GM10847 (cell line): ENCODE data around the gene MCM5.

Experiments
- POLR2A ChIP-seq: IDR thresholded peaks from 2 replicates; pipeline ENCODE4 v1.6.1; 2011; ENCODE audit not compliant: insufficient read length; ENCODE audit errors: extremely low read depth

The MCM5 gene

DNA sequence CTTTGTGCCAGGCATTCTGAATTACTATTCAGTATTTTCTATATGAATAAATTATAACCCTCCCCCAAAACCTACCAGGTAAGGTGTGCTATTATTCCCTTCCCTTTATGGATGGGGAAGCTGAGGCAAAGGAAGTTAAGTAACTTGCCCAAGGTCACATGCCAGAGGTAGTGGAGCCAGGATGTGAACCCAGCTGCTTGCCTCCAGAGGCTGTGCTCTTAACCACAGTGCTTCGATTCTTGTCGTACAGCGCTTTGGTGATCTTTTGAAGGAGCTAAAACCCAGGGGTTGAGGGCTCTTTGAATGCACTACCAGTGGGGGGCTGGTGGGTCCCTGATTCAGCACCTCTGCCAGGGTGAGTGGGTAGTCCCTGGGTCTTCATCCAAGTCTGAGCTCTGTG lies 18.8 kb downstream of the MCM5 start:
- no peak for TF ChIP-seq POLR2A

DNA sequence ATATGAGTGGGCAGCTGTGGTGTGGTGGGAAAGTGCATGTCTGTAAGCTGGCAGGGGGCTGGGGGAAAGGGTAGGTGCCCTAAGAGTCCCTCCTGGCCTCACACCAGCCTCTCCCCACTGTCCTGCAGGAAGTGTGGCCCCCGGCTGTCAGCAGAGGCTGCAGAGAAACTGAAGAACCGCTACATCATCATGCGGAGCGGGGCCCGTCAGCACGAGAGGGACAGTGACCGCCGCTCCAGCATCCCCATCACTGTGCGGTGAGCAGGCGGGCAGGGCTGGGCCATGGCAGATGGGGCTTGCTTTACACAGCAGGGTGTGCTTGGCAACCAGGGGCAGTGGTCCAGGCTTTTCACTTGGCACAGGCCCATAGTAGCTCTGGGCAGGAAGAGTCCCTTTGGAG lies 19.8 kb downstream of the MCM5 start:
- TF ChIP-seq POLR2A: no peak

DNA sequence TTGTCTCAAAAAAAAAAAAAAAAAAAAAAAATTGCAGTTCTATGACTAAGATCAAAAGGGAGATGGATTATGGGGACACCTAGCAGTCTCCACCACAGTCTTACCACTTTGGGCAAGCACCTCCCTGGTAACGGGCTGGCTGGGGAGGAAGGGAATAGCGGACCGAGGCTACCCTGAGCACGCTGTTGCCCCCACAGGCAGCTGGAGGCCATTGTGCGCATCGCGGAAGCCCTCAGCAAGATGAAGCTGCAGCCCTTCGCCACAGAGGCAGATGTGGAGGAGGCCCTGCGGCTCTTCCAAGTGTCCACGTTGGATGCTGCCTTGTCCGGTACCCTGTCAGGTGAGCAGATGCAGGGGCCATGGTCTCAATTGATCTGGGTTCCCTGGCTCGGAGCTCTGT lies 21.2 kb downstream of the MCM5 start:
- TF ChIP-seq POLR2A: no peak

DNA sequence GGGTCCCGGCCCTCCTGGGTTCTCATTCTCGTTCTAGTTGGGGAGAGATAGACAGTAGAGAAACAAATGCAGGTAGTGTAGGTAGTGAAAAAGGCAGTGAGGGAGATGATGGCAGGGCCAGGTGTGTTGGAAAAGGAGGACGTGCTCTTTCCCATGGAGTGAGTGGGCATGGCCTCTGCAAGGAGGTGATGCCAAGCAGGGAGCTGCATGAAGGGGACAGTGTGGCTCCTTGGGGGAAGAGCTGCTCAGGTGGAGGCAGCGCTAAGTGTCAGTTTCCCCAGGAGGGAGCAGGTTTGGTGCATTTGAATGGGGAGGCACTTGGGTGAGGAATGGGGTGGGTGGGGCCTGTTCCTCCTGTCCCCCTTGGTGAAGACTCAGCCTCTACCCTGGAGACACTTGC lies 22.2 kb downstream of the MCM5 start:
- TF ChIP-seq POLR2A: no peak

DNA sequence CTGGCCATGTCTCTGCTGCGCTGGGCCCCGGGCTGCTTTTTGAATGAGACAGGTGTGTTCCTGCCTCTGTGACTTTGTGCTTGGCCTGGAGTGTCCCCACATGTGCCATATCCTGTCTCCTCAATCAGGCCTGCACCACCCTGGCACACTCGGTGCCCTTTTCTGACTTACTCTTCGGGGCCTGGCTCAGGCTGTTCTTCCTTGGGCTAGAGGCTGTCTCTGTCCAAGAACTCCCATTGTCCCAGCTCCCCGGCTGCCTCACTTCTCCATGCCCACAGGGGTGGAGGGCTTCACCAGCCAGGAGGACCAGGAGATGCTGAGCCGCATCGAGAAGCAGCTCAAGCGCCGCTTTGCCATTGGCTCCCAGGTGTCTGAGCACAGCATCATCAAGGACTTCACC lies 23.0 kb downstream of the MCM5 start:
- no peak for TF ChIP-seq POLR2A

DNA sequence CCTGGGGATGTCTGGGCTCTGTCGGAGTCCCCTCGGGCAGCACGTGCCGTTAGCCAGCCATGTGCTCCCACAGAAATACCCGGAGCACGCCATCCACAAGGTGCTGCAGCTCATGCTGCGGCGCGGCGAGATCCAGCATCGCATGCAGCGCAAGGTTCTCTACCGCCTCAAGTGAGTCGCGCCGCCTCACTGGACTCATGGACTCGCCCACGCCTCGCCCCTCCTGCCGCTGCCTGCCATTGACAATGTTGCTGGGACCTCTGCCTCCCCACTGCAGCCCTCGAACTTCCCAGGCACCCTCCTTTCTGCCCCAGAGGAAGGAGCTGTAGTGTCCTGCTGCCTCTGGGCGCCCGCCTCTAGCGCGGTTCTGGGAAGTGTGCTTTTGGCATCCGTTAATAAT lies 24.1 kb downstream of the MCM5 start:
- TF ChIP-seq POLR2A: no peak

DNA sequence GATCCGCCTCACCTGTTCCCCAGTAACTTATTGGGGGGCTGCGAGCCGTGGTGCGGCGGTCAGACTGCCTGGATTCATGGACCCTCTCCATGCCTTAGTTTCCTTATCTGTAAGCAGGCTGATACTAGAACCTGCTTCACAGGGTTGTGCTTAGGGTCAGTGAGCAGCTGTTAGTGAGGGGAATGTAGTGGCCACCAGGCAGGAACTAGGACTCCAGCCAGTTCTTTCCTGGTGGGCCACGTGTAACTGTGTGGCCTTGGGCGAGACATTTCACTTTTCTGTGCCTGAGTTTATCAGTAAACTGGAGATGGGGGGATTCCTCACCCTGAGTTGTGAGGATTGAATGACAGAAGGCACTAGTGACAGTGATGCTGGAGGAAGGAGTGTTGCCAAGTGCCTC lies 24.8 kb downstream of the MCM5 start:
- no peak for TF ChIP-seq POLR2A

DNA sequence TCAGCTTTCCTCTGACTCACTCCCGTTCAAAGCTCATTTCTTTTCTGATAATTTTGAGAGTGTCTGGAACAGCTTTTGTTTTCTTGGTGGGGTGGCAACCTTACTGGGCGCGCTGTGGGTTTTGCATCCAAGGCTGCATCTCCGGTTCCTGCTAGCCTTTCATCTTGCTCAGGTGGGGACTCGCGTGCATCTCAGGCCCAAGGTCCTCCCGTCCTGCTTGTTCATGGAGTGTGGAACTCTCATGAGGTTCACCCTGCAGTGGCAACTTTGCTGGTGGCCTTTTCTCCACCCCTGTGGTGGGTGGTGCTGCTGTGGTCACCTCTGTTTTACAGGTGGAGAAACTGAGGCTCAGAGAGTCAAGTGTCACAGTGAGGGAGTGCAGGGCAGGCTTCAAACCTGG lies 25.6 kb downstream of the MCM5 start:
- no peak for TF ChIP-seq POLR2A

DNA sequence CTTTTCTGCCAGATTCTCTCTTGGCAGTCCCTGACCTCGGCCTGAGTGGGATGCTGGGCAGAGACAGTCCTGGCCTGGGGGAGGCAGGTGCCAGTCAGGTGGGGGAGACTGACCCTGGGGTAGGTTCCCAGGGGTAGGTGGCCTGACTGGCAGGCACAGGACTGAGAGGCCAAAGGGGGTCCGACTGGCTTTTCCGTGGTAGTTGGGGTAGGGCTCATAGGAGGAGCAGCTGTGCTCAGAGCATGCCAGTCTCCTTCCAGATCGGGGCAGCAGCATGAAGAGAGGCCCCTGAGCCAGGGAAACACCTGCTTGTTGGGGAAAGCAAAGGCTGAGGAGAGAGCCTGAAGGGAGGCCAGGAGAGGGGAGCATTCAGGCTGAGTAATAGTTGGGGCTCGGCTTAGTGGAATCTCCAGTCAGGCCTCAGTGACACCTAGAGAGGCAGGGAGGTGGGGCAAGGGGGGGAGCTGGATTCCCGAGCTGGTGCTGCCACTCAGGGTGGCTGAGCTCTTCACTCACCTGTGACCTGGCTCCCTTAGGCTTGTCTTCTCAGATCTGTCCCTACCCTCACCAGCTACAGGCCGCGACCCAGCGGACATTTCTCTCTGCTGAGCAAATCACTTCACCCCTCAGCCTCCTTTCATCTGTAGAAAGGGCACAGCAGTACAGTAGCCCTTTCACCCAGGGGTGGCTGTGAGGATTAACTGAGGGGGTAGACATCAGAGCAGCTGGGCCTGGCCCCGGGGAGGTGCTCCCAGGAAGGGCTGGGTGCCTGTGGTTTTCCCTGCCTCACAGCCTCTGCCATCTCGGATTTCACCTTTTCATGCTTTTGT lies 26.2 kb downstream of the MCM5 start:
- TF ChIP-seq POLR2A: no peak

DNA sequence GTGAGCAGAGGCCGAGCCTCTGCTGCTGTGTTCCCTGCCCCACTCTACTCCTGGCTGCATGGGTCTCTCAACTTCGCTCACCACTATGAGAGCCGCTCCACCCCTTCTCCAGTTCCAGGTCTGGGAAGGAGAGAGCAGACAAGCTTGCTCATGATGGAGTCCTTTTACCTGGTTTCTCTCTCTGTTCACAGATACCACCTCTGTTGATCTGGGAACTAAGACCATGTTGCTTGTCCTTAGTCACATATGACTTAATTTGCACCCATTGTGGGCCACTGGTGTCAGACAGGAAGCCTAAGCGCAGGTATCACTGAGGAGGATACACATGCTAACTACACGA lies 26.8 kb downstream of the MCM5 start:
- no peak for TF ChIP-seq POLR2A

DNA sequence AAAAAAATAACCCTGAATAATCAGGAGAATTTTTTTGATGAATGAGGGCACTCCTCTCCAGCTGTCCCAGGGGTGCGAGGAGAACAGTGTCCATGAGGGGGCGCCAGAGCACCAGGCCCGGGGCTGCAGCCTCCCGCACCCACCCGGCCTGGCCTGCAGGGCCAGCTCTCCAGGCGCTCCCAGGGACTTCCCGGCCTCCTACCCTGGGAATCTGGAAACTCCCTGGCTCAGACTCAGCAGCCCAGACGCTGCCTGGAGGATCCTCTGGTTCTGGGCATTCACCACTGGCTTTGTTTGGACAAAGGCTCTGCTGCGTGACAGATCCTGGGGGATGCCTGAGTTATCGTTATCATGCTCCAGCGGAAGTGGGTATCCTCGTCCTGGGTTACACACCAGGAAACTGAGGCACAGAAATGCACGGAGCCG lies 31.0 kb downstream of the MCM5 start:
- no peak for TF ChIP-seq POLR2A

DNA sequence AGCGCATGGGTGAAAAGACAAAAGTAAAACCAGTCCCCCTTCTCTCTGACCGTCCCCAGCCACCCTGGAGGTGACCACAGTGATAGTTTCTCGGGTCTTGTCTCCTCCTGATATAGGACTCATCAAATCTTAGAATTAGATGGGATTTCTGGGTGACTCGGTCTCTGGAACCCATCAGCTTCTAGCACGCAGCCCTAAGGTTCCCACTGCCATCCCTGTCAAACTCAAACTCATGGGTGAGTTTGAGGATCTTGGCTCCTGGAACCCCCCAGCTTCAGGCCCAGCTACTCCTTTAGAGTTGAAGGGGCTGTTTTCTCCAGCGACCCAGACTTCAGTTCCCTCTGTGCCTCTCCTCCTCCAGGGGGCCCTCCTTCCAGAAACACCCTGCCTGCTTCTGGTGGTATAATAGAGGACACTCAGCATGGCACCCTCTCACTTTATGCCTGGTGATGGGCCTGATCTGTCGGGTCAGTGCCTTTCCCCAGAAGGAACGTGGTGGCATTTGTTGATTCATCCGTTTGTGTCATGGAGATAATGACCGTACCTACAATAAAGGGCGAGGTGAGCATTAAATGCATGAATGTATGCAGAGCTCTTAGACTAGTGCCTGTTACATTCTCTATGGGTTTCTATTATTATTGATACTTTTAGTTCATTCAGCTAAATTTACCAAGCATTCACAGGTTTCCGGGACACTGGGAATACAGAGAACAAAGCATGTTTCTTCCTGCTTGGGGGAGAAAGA lies 31.7 kb downstream of the MCM5 start:
- TF ChIP-seq POLR2A: no peak

DNA sequence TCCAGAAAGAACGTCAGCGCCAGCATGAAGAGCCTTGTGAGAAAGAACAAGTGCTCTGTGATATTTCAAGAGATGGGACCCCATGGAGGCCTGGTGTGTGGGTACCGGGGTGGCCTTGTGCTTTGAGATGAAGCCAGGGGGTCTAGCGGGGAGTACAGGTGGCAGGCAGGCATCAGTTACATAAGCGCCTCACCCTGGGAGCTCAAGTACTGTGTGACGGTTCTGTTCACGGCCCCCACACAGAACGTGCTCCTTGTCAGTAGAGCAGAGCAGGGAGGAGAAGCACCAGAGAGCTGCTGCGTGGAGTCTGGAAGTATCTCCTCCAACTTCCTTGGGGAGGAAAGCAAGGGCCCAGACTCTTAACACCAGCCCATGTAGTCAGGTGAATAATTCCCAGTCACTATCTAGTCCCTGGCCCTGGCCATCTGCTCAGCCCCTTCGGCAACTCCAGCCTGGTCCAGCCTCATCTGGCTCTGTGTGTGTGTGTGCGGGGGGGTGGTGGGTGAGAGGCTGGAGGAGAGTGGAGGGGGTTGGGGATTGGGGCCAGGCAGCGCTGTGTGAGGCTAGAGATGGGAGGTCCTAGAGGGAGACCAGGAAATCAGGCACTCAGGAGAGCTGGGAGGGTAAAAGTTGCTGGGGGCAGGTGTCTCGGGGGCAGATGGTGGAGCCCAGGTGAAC lies 32.4 kb downstream of the MCM5 start:
- TF ChIP-seq POLR2A: no peak

DNA sequence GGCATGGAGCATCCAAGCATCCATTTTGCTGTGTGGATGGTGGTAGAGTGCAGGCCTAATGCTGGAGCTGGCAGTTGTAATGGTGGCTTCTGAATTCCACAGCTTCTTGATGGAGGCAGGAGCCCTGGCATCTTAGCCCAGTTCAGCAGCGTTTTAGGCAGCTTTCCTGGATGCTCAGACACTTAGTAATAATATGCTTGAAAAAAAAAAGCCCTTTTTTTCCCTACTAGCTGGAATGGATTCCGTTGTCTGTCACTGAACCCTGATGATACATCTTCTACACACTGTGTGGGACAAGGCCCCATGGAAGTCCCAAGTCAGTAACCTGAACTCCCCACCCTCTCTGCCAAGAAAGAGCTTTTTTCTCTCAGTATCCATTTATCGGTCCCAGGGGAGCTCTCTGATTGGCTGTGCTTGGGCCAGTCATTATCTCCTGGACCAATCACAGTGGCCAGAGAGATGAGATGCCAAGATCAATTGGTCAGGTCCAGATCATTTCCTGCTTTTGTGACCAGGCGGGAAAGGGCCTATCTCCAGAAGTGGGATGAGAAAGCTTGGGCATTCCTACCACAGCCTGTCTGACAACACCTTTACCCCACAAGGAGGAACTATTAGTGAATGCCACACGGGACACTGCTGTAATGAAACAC lies 34.2 kb downstream of the MCM5 start:
- no peak for TF ChIP-seq POLR2A

DNA sequence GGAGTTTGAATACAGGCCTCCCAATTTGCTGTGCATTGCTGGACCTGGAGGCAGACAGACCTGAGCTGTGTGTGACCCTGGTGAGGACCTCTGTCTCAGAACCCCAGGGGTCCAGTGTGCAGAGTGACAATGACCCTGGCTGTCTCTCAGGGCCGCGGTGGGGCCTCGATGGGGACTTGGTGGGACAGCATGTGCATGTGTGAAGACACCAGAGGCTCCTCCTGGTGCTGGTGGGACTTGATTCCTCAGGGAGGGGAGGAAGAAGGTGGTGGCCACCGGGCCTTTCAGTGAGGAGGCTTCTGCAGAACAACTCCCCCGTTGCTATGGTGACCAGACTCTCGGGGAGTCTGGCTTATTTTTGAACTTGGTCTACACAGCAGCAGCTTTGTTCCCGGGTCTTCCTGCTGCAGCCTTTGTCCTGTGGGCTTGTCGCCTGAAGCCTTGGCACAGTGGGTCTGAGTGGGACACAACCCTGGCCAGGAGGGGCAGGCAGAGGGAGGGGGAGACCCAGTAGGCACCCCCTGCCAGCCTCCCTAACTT lies 35.3 kb downstream of the MCM5 start:
- no peak for TF ChIP-seq POLR2A
